Mesothelial cell of epicardium (in vitro differentiated cells): ENCODE data around the gene CYP4F12. TPM values are rescaled to one million over a fixed set of nuclear protein-coding genes. Genes with fewer than 3 reads are reported as not detected.
A peak's percentile ranks its signal among the peaks of the same experiment; 100 is the strongest.

Experiments
- DNase-seq, 2 experiments: peaks; one replicate each; pipeline ENCODE4 v3.0.0; 2021; ENCODE audit warnings: low spot score in 2 of 2; ENCODE audit not compliant: unreplicated experiment in 2 of 2
- H3K27ac Mint-ChIP-seq: 2 replicates; pipeline ENCODE4 v1.8.0; 2021; ENCODE audit warnings: mixed read lengths
- H3K27me3 Mint-ChIP-seq: 2 replicates; pipeline ENCODE4 v1.8.0; 2021; ENCODE audit warnings: low read depth, mixed read lengths
- H3K36me3 Mint-ChIP-seq: 2 replicates; pipeline ENCODE4 v1.8.0; 2021; ENCODE audit warnings: mixed read lengths
- H3K4me1 Mint-ChIP-seq: 2 replicates; pipeline ENCODE4 v1.8.0; 2021; ENCODE audit warnings: mixed read lengths
- H3K4me3 Mint-ChIP-seq: 2 replicates; pipeline ENCODE4 v1.8.0; 2021; ENCODE audit warnings: mild to moderate bottlenecking, moderate library complexity, mixed read lengths
- H3K9me3 Mint-ChIP-seq: 2 replicates; pipeline ENCODE4 v1.8.0; 2021; ENCODE audit warnings: mixed read lengths
- CTCF ChIP-seq: fragments of 200-600 bp; sonication (generic); IDR thresholded peaks from one replicate; pipeline ENCODE4 v1.5.0; 2021; ENCODE audit warnings: antibody characterized with exemption; ENCODE audit not compliant: unreplicated experiment
- total RNA-seq: library from RNA; stranded (reverse); gene quantifications from 3 replicates; pipeline ENCODE4 v1.2.1, GENCODE V29; 2021

CYP4F12 gene
- not detected in 3 replicates for total RNA-seq

GRCh38 chr19:15672580-15673175 lies at the start of gene CYP4F12:
CYP4F12 (plus strand) TSS chr19:15673087; CDS start chr19:15673530, 443 bp downstream.
- H3K4me1 Mint-ChIP-seq: no peaks in the 10 kb centered on the region
- peaks cover 33% of the 10 kb centered on the region for H3K9me3 Mint-ChIP-seq
- H3K27ac Mint-ChIP-seq: no peak within 1 kb of the TSS
- H3K4me3 Mint-ChIP-seq: no peak within 1 kb of the TSS
- H3K36me3 Mint-ChIP-seq: no peaks in the 10 kb centered on the region
- H3K27me3 Mint-ChIP-seq: no peaks in the 10 kb centered on the region
- no peak for DNase-seq
- no peak for TF ChIP-seq CTCF

- no peak for DNase-seq
- H3K27me3 Mint-ChIP-seq: no peaks in the 10 kb centered on the region
Observed at GRCh38 chr19:15623711-15624318, 49.1 kb upstream of the CYP4F12 start.

GRCh38 chr19:15628236-15629002 lies 44.5 kb upstream of the CYP4F12 start:
- TF ChIP-seq CTCF: no peak
- no peak overlapping the region for H3K27ac Mint-ChIP-seq
- peaks cover 50% of the 10 kb centered on the region for H3K9me3 Mint-ChIP-seq
- no peak overlapping the region for H3K4me3 Mint-ChIP-seq
- H3K4me1 Mint-ChIP-seq: no peaks in the 10 kb centered on the region
- H3K36me3 Mint-ChIP-seq: no peaks in the 10 kb centered on the region
- no peaks in the 10 kb centered on the region for H3K27me3 Mint-ChIP-seq
- no peak for DNase-seq

More at GRCh38 chr19:15623711-15624318, 49.1 kb upstream of the CYP4F12 start:
- no peak overlapping the region for H3K27ac Mint-ChIP-seq
- TF ChIP-seq CTCF: no peak
- peaks cover 49% of the 10 kb centered on the region for H3K9me3 Mint-ChIP-seq
- peaks cover 3% of the 10 kb centered on the region for H3K36me3 Mint-ChIP-seq
- no peaks in the 10 kb centered on the region for H3K4me1 Mint-ChIP-seq
- H3K4me3 Mint-ChIP-seq: no peak overlapping the region

GRCh38 chr19:15629003-15629880 lies 43.6 kb upstream of the CYP4F12 start:
- Mint-ChIP-seq H3K36me3 (no peaks in the 10 kb centered on the region), H3K27me3 (no peaks in the 10 kb centered on the region), H3K9me3 (peaks cover 55% of the 10 kb centered on the region), H3K4me3 (no peak overlapping the region), H3K4me1 (no peaks in the 10 kb centered on the region), H3K27ac (no peak overlapping the region)
- peak; percentile 55 for TF ChIP-seq CTCF
- no peak for DNase-seq

- Mint-ChIP-seq H3K27me3 (no peaks in the 10 kb centered on the region), H3K36me3 (no peaks in the 10 kb centered on the region), H3K4me1 (no peaks in the 10 kb centered on the region), H3K9me3 (peaks cover 52% of the 10 kb centered on the region), H3K27ac (no peak overlapping the region), H3K4me3 (no peak overlapping the region)
- TF ChIP-seq CTCF: no peak
- DNase-seq: no peak
Observed at GRCh38 chr19:15631817-15632216, 41.1 kb upstream of the CYP4F12 start.
